PC-9 (cell line): ENCODE measurements around the gene ASB6. TPM values are rescaled to one million over a fixed set of nuclear protein-coding genes. Genes with fewer than 3 reads are reported as not detected.

ENCODE experiments used
- Bru-seq: library from RNA; stranded (reverse); fragments of 400-500 nt; gene quantifications from one replicate; lab custom pipeline; 2021; lab: Mats Ljungman, UMichigan
- BruChase-seq, 2 experiments: library from RNA; stranded (reverse); fragments of 400-500 nt; gene quantifications; one replicate each; lab custom pipeline; 2021; lab: Mats Ljungman, UMichigan
- BruUV-seq: library from RNA; stranded (reverse); fragments of 400-500 nt; replicated peaks from 2 replicates; lab custom pipeline; 2021; lab: Mats Ljungman, UMichigan
- CTCF ChIA-PET: fragments of 300-600 bp; sonication (Branson Sonifier 250); formaldehyde crosslinking; loops from one replicate; lab custom pipeline; 2022; ENCODE audit warnings: antibody characterized with exemption; lab: Charles Lee
- POLR2A ChIA-PET: fragments of 300-600 bp; sonication (Branson Sonifier 250); formaldehyde crosslinking; loops from one replicate; lab custom pipeline; 2022; ENCODE audit warnings: antibody characterized with exemption; ENCODE audit not compliant: unreplicated experiment; lab: Charles Lee
- DNase-seq, 2 experiments: peaks; one replicate each; pipeline versions ENCODE4 v3.0.0 to v3.0.0-alpha.2; 2015 to 2022; ENCODE audit warnings: mixed read lengths in 1 of 2
- H2AFZ ChIP-seq: fragments of 200-600 bp; sonication (generic); 2 replicates; pipeline ENCODE4 v1.8.1; 2017; ENCODE audit warnings: antibody characterized with exemption
- H3F3A ChIP-seq: fragments of 200-600 bp; sonication (generic); 2 replicates; pipeline ENCODE4 v1.8.1; 2017; ENCODE audit warnings: antibody characterized with exemption, mild to moderate bottlenecking, low read depth; ENCODE audit not compliant: insufficient read depth
- H3K27ac ChIP-seq: fragments of 200-600 bp; sonication (generic); 2 replicates; pipeline ENCODE4 v1.6.1; 2016; ENCODE audit warnings: mixed run types
- H3K27me3 ChIP-seq: fragments of 200-600 bp; sonication (generic); 2 replicates; pipeline ENCODE4 v1.6.1; 2016; ENCODE audit warnings: low read depth, mixed run types; ENCODE audit not compliant: insufficient read depth
- H3K36me3 ChIP-seq: fragments of 200-600 bp; sonication (generic); 2 replicates; pipeline ENCODE4 v1.6.1; 2016; ENCODE audit warnings: low read depth, mixed run types
- H3K4me1 ChIP-seq: fragments of 200-600 bp; sonication (generic); replicated peaks from 2 replicates; pipeline ENCODE4 v1.6.1; 2016; ENCODE audit warnings: mixed run types; ENCODE audit not compliant: insufficient read depth
- H3K4me2 ChIP-seq: fragments of 200-600 bp; sonication (generic); 2 replicates; pipeline ENCODE4 v1.6.1; 2017; ENCODE audit warnings: mixed run types
- H3K4me3 ChIP-seq: fragments of 200-600 bp; sonication (generic); 2 replicates; pipeline ENCODE4 v1.6.1; 2016; ENCODE audit warnings: mixed run types
- H3K79me2 ChIP-seq: fragments of 200-600 bp; sonication (generic); 2 replicates; pipeline ENCODE4 v1.6.1; 2017; ENCODE audit warnings: low read depth, mixed run types
- H3K9me2 ChIP-seq: fragments of 200-600 bp; sonication (generic); 2 replicates; pipeline ENCODE4 v1.8.1; 2017; ENCODE audit warnings: mild to moderate bottlenecking; ENCODE audit not compliant: insufficient read depth
- H3K9me3 ChIP-seq: fragments of 200-600 bp; sonication (generic); 2 replicates; pipeline ENCODE4 v1.8.1; 2016; ENCODE audit warnings: low read depth; ENCODE audit not compliant: insufficient read depth
- H4K20me1 ChIP-seq: fragments of 200-600 bp; sonication (generic); 2 replicates; pipeline ENCODE4 v1.8.1; 2017; ENCODE audit not compliant: insufficient read depth
- EZH2 ChIP-seq: fragments of 200-600 bp; sonication (generic); IDR thresholded peaks from 2 replicates; pipeline ENCODE4 v1.8.0; 2017; ENCODE audit warnings: antibody characterized with exemption, low read depth
- intact Hi-C: fragments of 100-400 bp; cut with micrococcal nuclease; formaldehyde crosslinking; loops from one replicate; pipeline ENCODE4 v1.10.0; 2022; ENCODE audit not compliant: unreplicated experiment
- long read RNA-seq: library from polyadenylated mRNA; stranded (forward); transcript quantifications from one replicate; pipeline ENCODE4 v2.0.0, GENCODE V29; 2022
- total RNA-seq: library from RNA; stranded (reverse); gene quantifications from 2 replicates; pipeline ENCODE4 v1.2.3, GENCODE V29; 2021
- TF ChIP-seq, protein P1 (sequence below): fragments of 200-600 bp; sonication (generic); conservative IDR thresholded peaks from 2 replicates; pipeline ENCODE4 v1.6.1; 2017; ENCODE audit warnings: mixed run types, antibody characterized with exemption, mild to moderate bottlenecking, moderate library complexity

ASB6 gene, protein sequence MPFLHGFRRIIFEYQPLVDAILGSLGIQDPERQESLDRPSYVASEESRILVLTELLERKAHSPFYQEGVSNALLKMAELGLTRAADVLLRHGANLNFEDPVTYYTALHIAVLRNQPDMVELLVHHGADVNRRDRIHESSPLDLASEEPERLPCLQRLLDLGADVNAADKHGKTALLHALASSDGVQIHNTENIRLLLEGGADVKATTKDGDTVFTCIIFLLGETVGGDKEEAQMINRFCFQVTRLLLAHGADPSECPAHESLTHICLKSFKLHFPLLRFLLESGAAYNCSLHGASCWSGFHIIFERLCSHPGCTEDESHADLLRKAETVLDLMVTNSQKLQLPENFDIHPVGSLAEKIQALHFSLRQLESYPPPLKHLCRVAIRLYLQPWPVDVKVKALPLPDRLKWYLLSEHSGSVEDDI
- 19.3 and 20.2 TPM in 2 replicates for total RNA-seq
- Bru-seq, nascent RNA = percentile 62 among the genes with signal in this experiment
- BruChase-seq, experiment 1, labeled RNA remaining after a 2-hour chase = percentile 85 among the genes with signal in this experiment
- percentile 86 among the genes with signal in this experiment for BruChase-seq, experiment 2, labeled RNA remaining after a 6-hour chase
- long read RNA-seq, transcript ASB6-201 (6 exons, 2,330 nt) = major isoform, 40 of 55 reads
- long read RNA-seq, partial matches to known transcripts = 2 of 55 reads
- long read RNA-seq, other reads (novel, unspliced or antisense) = 13 of 55 reads

- Histone ChIP-seq H3K27me3 (no peaks in the 10 kb centered on the region), H2AFZ (peak within 1 kb of the TSS; percentile 79), H3K9me2 (no peaks in the 10 kb centered on the region), H3K79me2 (peaks cover 26% of the 10 kb centered on the region), H3K4me2 (peak within 1 kb of the TSS; percentile 93), H3K27ac (no peak within 1 kb of the TSS), H3K9me3 (no peaks in the 10 kb centered on the region), H3K4me3 (peak within 1 kb of the TSS; percentile 96), H3F3A (peaks cover 21% of the 10 kb centered on the region), H4K20me1 (peaks cover 22% of the 10 kb centered on the region), H3K36me3 (no peaks in the 10 kb centered on the region), H3K4me1 (peaks cover 8% of the 10 kb centered on the region)
- intact Hi-C loops = loop anchor here (1.0 to 5.0 kb wide), 6 partner anchors 96 to 1040 kb away; no protein-coding TSS in a partner anchor
- POLR2A ChIA-PET = interaction anchor here (0.7 kb wide), 1 partner anchor 404 kb away, joined by 8 read pairs; no protein-coding TSS in a partner anchor
- CTCF ChIA-PET = interaction anchor here (0.6 to 1.0 kb wide), 2 partner anchors 85 to 96 kb away, joined by 3 read pairs; no protein-coding TSS in a partner anchor
- peak; percentile 81 to 100 for DNase-seq
- no TSS peak for BruUV-seq
- TF ChIP-seq, protein P1, sequence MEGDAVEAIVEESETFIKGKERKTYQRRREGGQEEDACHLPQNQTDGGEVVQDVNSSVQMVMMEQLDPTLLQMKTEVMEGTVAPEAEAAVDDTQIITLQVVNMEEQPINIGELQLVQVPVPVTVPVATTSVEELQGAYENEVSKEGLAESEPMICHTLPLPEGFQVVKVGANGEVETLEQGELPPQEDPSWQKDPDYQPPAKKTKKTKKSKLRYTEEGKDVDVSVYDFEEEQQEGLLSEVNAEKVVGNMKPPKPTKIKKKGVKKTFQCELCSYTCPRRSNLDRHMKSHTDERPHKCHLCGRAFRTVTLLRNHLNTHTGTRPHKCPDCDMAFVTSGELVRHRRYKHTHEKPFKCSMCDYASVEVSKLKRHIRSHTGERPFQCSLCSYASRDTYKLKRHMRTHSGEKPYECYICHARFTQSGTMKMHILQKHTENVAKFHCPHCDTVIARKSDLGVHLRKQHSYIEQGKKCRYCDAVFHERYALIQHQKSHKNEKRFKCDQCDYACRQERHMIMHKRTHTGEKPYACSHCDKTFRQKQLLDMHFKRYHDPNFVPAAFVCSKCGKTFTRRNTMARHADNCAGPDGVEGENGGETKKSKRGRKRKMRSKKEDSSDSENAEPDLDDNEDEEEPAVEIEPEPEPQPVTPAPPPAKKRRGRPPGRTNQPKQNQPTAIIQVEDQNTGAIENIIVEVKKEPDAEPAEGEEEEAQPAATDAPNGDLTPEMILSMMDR = peak; percentile 96
- no peak for TF ChIP-seq EZH2
Measured at GRCh38 chr9:129641750-129642585, at the start of gene ASB6. Gene ASB6 (minus strand): TSS chr9:129642151. CDS start chr9:129641999, 152 bp downstream.

GRCh38 chr9:129688285-129689043 is 46.5 kb upstream of the ASB6 start:
- DNase-seq = no peak
- Histone ChIP-seq H3K27ac (no peak overlapping the region), H3K4me1 (peaks cover 16% of the 10 kb centered on the region), H3K36me3 (no peaks in the 10 kb centered on the region), H3K9me3 (no peaks in the 10 kb centered on the region), H3K27me3 (no peaks in the 10 kb centered on the region), H2AFZ (no peak overlapping the region), H4K20me1 (no peaks in the 10 kb centered on the region), H3K9me2 (no peaks in the 10 kb centered on the region), H3K4me3 (no peak overlapping the region), H3K4me2 (no peak overlapping the region), H3F3A (peaks cover 13% of the 10 kb centered on the region; the same call in 1 of the 2 replicates), H3K79me2 (no peaks in the 10 kb centered on the region)
- intact Hi-C loops = no loop called here
- no TSS peak for BruUV-seq
- ChIA-PET CTCF (no interaction called here), POLR2A (no interaction called here)
- TF ChIP-seq, protein P1 = no peak
- TF ChIP-seq EZH2 = no peak
